HG03460 (cell line): ENCODE results near the gene CNTNAP2.

Source experiments
- ATAC-seq: cut with Tn5 transposase; IDR thresholded peaks from one replicate; pipeline ENCODE4 v1.9.1; 2021; ENCODE audit not compliant: unreplicated experiment

The CNTNAP2 gene

DNA sequence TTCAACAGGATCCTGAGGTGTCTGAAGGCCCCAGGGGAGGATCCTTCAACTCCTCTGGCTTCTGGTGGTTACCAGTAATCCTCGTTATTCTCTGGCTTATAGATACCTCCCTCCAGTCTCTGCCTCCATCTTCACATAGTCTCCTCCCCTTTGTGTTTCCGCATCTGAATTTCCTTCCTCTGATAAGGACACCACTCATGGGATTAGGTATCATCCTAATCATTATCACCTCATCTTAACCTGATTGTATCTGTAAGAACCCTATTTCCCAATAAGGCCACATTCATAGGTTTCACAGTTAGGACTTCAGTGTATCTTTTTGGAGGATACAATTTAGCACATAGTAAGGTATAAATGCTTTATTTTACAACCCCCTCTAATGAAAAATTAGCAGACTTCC is 1189.2 kb downstream of the CNTNAP2 start:
- ATAC-seq: no peak

DNA sequence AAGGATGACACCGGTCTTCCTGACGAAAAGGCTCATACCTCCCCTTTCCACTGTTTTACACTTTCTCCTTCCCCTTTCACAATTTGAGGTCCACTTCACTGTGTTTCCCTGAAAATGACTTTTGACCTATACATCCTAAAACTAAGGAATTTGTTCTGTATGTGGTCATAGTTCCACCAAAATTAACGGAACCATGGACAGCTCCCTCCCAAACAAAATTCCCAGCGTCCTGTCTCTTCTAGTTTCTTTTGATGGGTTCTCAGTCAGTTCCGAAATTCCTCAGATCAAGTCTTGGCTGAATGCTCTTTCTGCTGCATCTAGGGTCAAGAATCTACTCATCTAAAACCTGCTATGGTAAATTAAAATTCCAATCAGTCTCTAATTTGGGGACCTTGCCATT is 1191.9 kb downstream of the CNTNAP2 start:
- ATAC-seq: no peak

DNA sequence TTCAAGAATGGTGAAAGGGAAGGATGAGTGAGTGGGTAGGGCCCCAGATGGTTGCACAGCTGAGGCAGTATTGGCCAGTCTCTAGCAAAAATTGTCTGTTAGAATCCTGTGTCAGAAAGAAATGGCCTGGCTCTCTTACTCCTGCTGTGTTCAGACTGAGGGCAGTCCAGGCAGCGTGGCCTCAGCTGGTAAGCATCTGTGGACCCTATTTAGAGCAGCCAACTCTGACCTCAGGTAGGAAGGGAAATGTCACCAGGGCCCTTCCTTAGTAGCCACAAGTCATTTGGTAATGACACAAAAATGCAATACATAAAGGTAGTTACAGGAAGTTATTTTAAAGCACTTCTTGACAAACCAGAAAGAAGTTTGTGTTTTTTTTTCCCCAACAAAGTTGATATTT is 1194.7 kb downstream of the CNTNAP2 start:
- ATAC-seq: no peak

DNA sequence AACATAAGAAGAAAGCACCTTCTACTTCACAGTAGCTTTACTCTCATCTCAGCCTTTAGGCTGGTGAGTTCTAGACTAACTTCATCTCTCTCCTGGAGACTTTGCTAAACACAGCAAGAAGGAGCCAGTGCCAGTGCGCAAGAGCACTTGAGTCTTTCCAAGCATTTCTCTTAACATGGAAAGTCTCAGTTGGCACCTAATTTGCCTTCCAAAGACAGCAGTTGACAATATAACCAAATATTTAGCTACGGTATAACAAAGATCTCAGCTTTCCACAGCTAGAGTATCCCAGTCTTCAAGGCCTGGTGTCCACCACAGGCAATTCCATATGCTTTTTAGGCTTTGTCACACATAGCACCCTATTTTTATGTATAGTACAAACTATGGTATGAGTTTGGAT is 1204.9 kb downstream of the CNTNAP2 start:
- no peak for ATAC-seq

DNA sequence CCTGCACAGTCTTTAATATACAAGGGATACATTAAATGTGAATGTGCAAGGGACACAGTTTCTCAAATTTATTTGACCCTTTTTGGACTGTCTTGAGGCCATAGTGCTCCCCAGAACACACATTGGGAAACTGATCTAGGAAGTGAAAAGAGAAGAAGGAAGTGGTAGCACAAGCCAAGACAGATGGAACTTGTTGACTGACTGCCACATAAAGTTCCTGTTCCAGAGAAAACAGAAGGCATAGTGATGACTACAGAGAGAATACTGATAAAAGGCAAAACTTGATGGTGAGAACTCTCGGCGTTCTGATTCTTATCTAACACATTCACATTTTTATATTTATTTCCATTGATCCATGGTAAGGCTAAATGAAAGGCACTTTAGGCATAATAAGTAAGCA is 1216.4 kb downstream of the CNTNAP2 start:
- no peak for ATAC-seq

DNA sequence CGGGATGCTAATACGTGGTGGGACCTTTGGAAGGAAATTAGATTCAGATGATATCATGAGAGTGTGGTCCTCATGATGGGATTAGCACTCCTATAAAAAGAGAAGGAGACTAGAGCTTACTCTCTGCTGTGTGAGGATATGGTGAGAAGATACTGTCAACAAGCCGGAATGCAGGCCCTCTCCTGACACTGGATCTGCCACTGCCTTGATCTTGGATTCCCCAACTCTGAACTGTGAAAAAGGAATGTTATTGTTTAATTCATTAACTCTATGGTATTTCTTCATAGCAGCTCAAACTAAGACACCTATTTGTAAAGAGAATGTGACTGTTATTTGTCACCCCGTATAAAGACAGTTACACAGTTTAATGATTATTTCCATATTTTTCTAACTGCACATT is 1246.5 kb downstream of the CNTNAP2 start:
- no peak for ATAC-seq

DNA sequence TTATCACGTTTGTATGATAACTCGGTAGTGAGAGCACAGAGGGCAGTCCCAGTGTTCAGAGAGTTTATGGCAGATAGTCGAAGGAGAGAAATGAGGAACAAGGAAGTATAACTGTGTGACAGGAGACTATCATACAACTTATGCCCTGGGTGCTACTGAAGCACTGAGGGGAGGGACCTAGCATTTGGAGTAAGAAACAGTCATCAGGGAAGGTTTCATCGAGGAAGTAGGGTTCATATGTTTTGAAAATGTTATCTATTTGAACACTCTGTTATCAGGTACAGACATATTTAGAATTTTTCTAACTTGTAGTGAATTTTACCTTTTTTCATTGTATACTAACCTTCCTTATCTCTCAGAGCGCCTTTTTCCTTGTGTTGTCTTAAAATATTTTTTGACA is 1259.6 kb downstream of the CNTNAP2 start:
- ATAC-seq: no peak

DNA sequence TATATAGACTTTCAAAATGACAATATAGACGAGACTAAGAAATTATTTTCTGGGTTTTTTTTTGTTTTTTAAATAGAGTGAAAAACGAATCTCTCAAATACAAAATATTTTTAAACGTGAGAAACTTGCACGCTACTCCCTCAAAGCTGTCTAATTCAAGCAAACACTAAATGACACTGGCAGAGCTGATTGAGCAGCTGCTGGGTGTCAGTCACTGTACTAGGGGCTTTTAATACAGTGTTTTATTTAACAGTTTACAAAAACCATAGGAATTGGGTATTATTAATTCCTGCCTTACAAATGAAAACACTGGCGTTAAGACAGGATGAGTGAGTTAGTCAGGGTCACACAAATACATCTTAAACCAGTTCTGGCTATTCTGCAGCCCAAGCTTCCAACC is 1264.3 kb downstream of the CNTNAP2 start:
- no peak for ATAC-seq

DNA sequence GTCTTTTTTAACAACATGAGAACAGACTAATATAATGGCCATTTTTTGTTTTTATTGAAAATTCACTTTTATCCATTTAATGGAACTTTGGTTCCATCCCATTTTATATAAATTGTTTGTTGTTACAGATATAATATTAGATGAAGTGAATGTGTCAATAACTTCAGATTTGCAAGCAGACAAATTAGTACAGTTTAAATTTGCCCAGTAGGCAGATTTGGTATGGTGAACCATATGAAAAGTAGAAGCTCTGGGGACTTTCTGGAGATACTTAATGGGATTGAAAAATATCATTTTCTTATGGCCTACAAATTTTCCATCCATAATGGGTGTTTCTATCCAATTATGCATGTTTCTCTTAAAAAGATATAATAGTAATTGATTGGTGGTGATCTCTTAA is 1277.7 kb downstream of the CNTNAP2 start:
- no peak for ATAC-seq

DNA sequence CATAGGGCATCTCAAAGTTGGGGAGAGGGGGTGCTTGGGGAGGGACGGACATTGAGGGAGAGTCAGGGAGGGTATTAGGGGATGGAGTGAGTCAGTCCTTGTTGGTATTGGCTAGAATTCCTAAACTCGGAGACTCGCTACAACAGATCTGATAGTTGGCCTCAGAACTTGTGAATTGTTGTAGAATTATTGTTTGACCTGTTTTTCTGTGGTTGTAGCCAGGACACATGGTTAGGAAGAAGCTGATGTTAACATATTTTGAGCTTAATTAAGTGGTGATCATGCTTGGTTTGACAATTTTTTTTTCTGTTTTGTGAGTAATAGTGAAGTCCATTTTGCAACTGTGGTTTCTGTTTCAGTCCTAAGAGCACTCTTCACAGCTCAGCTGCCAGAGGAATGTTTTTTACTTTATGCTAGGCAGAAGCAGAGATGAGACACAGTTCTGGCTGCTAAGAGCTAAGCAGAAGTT is 1283.7 kb downstream of the CNTNAP2 start:
- ATAC-seq: no peak

DNA sequence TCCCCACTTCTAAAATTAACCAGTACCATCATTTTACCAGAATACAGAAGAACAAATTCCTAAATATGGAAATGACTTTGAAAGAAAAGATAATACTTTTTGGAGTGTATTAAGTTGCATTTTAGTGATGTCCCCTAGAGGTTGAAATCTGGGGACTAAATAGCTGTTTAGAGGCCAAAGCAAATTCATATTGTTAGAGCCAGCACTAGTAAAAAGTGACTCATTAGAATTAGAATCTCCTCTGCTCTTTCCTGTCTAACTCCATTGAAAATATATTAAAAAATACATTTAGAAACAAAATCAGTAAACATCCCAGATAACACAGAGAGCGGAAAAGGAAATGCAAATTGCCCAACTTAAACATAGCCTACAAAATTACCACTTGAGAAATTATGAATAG is 1284.3 kb downstream of the CNTNAP2 start:
- ATAC-seq: no peak

DNA sequence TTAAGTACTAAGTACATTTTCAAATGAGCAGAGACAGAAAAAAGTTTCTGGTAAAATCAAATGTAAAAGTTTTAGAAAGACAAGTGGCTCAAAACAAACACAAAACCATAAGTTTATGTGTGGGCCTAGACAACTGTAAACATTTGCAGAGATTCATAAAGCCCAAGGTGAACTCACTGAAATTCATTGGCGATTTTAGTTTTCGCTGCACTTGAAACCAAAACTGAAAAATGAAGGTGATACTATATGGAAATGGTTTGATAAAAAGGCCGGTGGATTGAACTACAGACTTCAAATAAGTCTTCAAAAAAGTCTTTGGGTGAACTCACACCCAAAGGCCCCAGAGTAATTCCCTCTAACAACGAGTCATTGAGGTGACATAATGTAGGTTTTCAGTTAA is 1289.0 kb downstream of the CNTNAP2 start:
- no peak for ATAC-seq

DNA sequence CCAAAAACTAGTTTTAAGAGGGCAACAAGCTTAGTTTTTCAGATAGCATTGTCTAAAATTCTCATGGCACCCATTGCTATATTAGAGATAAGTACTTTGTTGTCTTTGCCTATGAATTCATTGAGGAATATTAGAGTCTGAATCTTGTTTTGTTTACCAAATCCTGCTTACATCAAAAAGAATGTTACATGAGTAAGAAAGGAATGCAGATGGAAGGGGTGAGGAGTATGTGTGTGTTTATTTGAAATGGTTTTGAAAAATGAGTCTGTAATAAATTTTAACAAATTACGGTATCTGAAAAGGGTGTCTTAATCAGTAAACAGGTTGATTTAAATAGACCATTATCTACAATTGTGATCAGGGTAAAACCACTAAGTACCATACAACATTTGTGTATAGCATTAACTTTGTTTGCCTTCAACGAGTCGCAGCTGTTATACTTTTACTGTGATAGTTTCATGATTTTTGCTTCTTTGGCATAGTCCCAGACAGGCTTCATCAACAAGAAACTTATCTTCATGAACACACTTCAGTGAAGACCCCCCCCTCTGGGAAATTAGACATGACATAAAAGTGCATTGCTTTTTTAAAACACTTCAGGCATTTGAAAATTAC is 1290.0 kb downstream of the CNTNAP2 start:
- no peak for ATAC-seq

DNA sequence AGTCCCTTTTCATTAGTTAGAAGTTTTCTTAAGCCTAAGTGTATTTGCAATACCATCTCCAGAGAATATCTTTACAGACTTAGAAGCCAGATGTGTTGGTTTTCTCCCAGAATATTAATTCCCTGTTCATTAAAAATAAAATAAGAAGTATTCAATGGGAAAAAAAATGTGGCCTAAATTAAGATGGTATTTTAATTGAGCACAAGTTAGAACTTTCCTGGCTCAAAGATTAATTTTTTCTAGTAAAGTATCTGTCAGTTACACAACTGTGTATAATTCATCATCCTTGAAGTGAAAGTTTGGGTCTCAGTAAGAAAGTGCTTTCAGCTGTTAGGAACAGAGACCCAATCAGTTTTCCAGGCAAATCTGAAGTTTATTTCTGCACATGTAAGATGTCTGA is 1294.5 kb downstream of the CNTNAP2 start:
- no peak for ATAC-seq

DNA sequence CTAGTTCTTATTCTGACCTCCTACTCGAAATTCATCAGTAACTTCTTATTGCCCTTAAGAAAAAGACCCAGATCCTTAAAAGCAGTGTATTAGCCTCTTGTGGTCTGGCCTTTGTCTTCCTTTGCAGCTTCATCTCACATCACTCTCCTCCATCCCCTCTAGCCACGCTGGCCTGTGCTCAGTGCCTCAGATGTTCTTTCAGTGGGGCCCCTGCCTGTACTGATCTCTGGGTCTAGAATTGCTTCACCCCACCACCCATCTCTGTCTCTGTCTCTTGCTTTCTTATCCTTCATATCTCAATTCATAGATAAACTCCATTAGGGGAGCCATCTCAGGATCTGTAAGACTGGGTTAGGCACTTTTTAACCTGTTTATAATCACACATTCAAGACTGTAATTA is 1295.5 kb downstream of the CNTNAP2 start:
- no peak for ATAC-seq

DNA sequence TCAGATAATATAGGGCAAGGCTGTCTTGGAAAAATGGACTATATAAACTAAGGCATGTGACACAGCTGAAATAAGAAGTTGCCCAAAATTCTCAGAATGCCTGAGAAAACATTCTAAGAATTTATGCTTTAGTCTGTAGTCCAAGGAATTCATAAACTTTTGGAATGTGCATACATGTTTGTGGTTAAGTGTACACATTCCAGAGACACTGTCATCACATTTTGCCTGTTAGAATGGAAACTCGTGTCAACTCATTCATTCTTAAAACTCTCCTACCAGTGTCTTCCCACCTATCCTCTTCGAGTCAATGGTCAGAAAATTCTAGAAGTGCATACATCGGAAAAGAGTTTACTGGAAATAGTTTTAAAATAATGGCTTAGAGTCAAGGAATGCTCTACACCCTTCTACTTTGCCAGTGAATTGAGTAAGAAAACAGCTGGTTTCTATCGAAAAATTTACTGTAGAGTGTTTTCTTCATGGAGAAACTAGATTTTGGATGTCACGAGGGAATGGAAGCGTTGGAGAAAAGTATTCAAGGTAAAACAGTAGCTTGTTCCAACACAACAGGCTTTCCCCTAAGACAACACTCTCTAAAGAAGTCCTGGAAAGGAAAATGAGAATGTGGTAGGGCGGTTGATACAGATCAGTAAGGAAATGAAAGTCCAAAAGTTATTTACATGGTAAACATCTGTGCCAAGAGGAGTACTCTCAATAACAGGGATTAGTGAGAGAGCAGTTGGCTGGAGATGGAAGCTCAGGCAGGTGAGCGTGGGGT is 1296.4 kb downstream of the CNTNAP2 start:
- no peak for ATAC-seq

DNA sequence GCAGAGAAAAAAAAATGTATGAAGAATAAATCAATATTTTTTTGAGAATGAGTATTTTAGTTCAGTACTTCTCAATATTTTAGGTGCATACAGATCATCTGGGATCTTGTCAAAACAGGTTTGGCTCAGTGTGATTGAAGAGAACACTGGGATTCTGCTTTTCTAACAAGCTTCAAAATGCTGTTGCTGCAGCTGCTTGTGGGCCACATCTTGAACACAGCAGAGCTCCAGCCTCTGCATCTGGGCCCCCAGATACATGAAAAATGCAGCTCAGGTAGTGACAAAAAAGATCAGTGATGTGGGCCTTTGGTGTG is 1296.9 kb downstream of the CNTNAP2 start:
- ATAC-seq: no peak

DNA sequence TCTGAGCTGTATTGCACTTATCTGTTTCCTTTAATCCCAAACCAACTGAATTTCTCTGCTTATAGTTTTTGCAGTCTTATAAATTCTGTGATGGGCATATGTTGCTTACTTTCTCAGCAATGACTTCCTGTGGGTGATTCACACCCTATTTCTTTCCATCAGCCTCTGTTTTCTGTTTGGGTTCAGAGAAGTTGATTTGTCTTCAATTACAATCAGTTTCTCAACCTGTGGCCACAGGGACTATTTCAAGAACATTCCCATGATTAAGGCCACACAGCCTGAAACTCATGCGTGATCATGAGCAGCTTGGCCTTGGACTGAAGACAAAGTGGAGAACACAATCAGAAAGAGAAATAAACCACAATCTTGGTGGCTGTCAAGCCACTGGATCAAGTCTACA is 1299.4 kb downstream of the CNTNAP2 start:
- ATAC-seq: no peak

DNA sequence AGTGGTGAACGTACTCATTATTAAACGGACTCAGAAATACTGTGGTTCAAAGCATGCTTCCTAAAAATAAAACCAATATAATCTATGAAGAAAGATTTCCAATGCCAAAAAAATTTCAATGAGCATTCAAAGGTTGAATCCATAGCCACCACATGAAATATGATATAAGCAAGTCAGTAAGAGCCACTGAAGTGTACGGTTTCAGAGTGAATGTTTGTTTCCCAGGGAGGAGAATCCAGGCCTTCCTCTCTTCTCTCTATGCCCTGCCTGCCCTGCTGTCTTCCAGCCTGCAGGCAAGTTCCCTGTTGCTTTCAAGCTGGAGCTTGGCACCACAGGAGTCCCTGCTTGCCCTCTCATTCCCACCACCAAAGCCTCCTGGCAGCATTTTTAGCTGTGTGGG is 1302.4 kb downstream of the CNTNAP2 start:
- no peak for ATAC-seq

DNA sequence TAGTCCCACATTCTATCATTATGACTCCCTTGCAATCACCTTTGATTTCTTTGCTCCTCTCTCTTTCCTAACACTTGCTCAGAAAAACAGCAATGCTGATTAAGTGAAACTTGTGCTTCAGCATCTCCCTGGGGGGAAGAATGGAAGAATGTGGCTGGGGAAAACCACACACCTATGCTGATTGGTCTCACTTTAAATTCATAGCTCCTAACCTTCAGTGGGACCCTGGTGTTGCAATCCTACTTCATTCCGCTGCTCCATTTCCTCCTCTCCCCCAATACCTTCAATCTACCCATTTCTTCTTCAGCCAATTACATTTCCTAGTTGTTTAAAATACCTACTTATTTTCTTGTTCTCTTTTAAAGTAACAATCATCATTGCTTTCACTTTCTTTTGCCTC is 1307.3 kb downstream of the CNTNAP2 start:
- ATAC-seq: no peak

DNA sequence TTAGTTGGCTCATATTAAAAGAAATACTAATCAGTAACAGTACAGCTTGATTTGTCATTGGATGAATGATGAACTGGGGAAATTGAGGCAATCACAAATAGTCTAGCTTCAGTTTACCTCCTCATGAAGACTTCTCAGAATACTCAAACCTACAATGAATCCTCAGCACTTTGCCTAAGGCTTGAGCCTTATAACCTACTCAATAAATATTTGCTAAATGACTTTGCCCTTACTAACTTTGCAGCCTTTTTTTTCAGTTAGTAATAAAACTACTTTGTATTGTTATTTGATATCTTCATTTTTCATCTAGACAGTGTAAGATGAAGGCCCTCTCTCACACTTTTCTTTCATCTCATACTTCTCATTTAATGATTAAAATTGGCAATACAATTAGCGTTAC is 1311.5 kb downstream of the CNTNAP2 start:
- no peak for ATAC-seq

DNA sequence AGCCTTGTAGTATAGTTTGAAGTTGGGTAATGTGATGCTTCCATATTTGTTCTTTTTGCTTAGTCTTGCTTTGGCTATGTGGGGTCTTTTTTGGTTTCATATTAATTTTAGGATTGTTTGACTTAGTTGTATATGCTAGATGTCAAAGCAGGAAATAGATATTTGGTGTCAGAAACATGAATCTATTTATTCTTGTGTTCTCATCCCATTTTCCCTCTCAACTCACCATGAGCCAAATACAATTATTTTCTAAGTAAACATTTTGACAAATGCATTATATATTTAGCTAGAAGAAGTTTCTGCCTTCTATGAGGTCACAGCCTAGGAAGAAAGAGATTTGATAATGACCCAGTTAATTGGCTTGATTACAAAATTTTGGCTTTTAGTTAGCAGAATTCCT is 1313.4 kb downstream of the CNTNAP2 start:
- no peak for ATAC-seq

DNA sequence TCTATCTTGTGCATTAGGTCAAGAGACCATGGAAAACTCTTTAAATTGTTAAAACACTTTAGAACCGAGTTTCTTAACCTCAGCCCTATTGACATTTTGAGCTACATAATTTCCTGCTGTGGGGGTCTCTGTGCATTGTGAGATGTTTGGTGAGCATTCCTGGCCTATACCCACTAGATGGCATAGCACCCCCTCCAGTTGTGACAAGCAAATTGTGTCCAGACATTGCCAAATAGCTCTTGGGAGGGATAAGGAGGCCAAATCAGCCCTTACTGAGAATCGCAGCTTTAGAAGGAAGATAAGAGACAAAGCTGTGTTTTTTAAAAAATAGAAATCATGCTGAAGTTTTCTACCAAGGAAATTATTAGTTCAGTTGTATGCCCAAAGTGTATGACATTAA is 1315.5 kb downstream of the CNTNAP2 start:
- ATAC-seq: no peak
